ENCODE results near the gene SNN.

SNN gene

DNA sequence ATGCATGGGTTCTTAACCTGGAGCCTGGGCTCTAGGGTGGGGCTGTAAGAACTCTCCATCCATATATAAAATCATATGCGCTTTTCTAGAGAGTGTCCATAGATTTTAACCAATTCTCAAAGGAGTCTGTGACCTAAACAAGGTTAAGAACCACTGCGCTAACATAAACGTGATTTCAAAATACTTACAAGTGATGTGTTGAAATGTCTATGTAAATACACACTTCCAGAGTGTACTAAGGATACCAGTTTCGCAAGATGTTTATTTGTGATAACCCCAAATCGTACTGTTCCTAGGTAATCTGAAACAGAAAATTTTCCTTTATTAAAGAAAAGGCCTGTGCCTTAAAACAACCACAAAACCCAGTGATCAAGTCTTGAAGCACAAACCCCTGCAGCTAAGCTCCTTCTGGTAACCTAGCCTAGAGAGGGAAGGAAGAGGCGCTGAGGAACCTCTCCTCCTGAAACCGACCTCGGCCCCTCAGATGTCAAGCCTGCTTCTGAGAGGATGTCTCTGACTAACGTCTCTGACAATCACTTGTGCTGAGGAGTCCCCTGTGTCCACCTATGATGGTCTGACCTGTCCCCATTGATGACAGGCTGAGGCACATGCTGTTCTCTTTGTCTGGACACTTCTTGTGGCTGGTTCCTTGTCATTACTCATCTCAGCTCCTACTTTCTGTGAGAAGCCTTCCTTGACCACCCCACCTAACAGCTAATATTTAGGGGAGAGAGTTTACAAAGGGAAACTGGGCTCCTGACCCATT is 32.2 kb downstream of the SNN start:
- H3K36me3 ChIP-seq (ENCODE audit: insufficient read depth) = peaks cover 4% of the 10 kb centered on the region; the same call in 1 of the 2 replicates
- H3K79me2 ChIP-seq (ENCODE audit: insufficient read depth, low read depth) = peaks cover 74% of the 10 kb centered on the region
- H3K27ac ChIP-seq = no peak overlapping the region; the same call in 1 of the 2 replicates
- no peak overlapping the region for H3K4me2 ChIP-seq
- peaks cover 98% of the 10 kb centered on the region for H3K4me1 ChIP-seq (ENCODE audit: low read depth, poor library complexity, severe bottlenecking)
- H3K27me3 ChIP-seq (ENCODE audit: insufficient read depth, low read depth) = no peaks in the 10 kb centered on the region
- H3K4me3 ChIP-seq (IDR thresholded peaks at IDR 0.05; ENCODE audit: insufficient read depth, low read depth, low read length) = no peak overlapping the region
- H2AFZ ChIP-seq (ENCODE audit: low read depth) = no peak overlapping the region
- H3K9ac ChIP-seq = no peak overlapping the region
- TF ChIP-seq, protein P1, sequence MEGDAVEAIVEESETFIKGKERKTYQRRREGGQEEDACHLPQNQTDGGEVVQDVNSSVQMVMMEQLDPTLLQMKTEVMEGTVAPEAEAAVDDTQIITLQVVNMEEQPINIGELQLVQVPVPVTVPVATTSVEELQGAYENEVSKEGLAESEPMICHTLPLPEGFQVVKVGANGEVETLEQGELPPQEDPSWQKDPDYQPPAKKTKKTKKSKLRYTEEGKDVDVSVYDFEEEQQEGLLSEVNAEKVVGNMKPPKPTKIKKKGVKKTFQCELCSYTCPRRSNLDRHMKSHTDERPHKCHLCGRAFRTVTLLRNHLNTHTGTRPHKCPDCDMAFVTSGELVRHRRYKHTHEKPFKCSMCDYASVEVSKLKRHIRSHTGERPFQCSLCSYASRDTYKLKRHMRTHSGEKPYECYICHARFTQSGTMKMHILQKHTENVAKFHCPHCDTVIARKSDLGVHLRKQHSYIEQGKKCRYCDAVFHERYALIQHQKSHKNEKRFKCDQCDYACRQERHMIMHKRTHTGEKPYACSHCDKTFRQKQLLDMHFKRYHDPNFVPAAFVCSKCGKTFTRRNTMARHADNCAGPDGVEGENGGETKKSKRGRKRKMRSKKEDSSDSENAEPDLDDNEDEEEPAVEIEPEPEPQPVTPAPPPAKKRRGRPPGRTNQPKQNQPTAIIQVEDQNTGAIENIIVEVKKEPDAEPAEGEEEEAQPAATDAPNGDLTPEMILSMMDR (conservative IDR thresholded peaks at IDR 0.05; ENCODE audit: low read depth, low read length) = no peak
- no peaks in the 10 kb centered on the region for H4K20me1 ChIP-seq (ENCODE audit: insufficient read depth)

DNA sequence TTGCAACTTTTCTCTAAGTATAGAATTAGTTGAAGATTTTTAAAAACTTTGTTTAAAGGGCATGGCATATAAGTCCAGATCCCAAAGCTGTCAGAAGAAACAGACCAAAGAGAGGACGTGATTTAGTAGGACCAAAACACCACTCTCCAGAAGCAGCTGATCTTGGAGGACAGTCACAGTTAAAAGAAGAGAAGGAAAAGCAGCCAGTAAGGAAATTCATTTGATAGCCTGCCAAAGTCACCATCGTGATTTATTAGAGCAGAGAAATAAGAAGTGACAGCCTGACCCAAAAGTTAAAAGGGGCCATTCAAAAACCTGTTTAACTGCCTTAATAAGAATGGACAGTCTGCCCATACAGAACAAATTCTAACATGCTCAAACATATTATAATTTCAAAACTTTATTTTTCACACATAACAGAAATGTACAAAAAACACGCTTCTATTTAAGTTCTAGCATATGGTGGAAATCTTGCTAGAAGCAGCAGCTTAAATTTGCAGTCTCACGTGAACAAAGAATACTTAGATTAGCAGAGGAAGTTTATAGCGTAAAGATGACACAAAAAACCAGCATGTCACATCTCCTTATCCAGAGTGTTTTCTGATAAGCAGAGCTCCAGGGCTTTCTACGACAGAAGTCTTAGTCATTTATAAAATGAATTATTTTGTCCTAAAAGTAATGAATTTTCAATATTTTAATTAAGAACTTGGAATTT is 37.2 kb downstream of the SNN start:
- Histone ChIP-seq H3K4me2 (peak overlapping the region; percentile 70), H3K27me3 (ENCODE audit: insufficient read depth, low read depth) (no peaks in the 10 kb centered on the region), H3K36me3 (ENCODE audit: insufficient read depth) (no peaks in the 10 kb centered on the region; the same call in 1 of the 2 replicates), H3K27ac (peak overlapping the region; percentile 66), H2AFZ (ENCODE audit: low read depth) (no peak overlapping the region), H3K4me1 (ENCODE audit: low read depth, poor library complexity, severe bottlenecking) (peaks cover 93% of the 10 kb centered on the region), H3K4me3 (IDR thresholded peaks at IDR 0.05; ENCODE audit: insufficient read depth, low read depth, low read length) (no peak overlapping the region), H4K20me1 (ENCODE audit: insufficient read depth) (no peaks in the 10 kb centered on the region), H3K79me2 (ENCODE audit: insufficient read depth, low read depth) (peaks cover 55% of the 10 kb centered on the region; the same call in 1 of the 2 replicates), H3K9ac (peak overlapping the region; percentile 6; the same call in 1 of the 2 replicates)
- TF ChIP-seq, protein P1 (conservative IDR thresholded peaks at IDR 0.05; ENCODE audit: low read depth, low read length) = no peak

DNA sequence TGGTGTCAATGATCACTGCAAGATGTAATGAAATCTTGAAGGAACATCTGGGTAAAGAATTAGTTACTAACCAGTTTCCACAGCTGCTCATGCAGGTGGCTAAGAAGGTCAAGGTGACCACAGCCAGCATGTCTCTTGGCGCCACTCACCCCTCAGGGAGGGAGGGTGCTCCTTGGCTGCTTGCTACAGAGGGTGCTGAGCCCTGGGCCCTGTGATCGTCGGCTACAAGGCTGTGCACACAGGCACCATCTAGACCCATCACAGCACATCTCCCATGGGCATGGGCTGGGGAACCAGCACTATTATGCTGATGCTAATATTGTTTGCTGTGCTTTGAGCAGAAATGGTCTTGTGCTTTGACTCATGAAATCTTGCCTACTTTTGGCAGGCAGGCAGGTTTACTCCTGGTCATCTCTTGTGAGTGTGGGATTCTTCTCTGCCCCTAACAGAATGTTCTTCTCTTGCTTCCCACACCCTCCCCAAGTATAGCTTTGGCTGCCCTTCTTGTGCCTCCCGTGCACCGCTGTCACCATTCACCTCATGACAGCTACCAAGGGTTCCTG is 38.0 kb downstream of the SNN start:
- H3K4me1 ChIP-seq (ENCODE audit: low read depth, poor library complexity, severe bottlenecking) = peaks cover 90% of the 10 kb centered on the region
- H2AFZ ChIP-seq (ENCODE audit: low read depth) = no peak overlapping the region
- peaks cover 1% of the 10 kb centered on the region; the same call in 1 of the 2 replicates for H3K36me3 ChIP-seq (ENCODE audit: insufficient read depth)
- no peak overlapping the region for H3K4me3 ChIP-seq (IDR thresholded peaks at IDR 0.05; ENCODE audit: insufficient read depth, low read depth, low read length)
- no peaks in the 10 kb centered on the region for H3K27me3 ChIP-seq (ENCODE audit: insufficient read depth, low read depth)
- peak overlapping the region; percentile 66 for H3K27ac ChIP-seq
- H3K9ac ChIP-seq = peak overlapping the region; percentile 6; the same call in 1 of the 2 replicates
- TF ChIP-seq, protein P1 (conservative IDR thresholded peaks at IDR 0.05; ENCODE audit: low read depth, low read length) = no peak
- H3K79me2 ChIP-seq (ENCODE audit: insufficient read depth, low read depth) = peaks cover 49% of the 10 kb centered on the region; the same call in 1 of the 2 replicates
- H3K4me2 ChIP-seq = peak overlapping the region; percentile 70
- no peaks in the 10 kb centered on the region for H4K20me1 ChIP-seq (ENCODE audit: insufficient read depth)

DNA sequence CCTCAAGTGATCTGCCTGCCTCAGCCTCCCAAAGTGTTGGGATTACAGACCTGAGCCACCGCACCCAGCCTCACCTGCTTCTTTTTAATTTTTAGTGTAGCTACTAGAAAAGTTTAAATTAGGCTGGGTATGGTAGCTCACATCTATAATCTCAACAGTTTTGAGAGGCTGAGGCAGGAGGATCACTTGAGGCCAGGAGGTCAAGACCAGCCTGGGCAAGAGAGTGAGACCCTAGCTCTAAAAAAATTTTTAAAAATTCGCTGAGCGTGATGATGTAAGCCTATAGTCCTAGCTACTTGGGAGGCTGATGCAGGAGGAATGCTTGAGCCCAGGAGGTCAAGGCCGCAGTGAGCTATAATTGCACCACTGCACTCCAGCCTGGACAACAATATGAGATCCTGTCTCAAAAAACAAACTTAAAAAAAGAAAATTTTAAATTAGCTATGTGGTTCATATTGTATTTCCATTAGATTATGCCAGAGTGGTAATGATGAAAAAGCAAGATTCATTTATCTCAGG is 39.5 kb downstream of the SNN start:
- TF ChIP-seq, protein P1 (conservative IDR thresholded peaks at IDR 0.05; ENCODE audit: low read depth, low read length) = no peak
- Histone ChIP-seq H3K9ac (no peak overlapping the region), H3K79me2 (ENCODE audit: insufficient read depth, low read depth) (peaks cover 40% of the 10 kb centered on the region; the same call in 1 of the 2 replicates)

More for the DNA sequence above, 39.5 kb downstream of the SNN start:
- Histone ChIP-seq H3K4me1 (ENCODE audit: low read depth, poor library complexity, severe bottlenecking) (peaks cover 78% of the 10 kb centered on the region), H2AFZ (ENCODE audit: low read depth) (no peak overlapping the region), H4K20me1 (ENCODE audit: insufficient read depth) (no peaks in the 10 kb centered on the region), H3K4me3 (IDR thresholded peaks at IDR 0.05; ENCODE audit: insufficient read depth, low read depth, low read length) (no peak overlapping the region), H3K4me2 (peak overlapping the region; percentile 70; the same call in 1 of the 2 replicates), H3K36me3 (ENCODE audit: insufficient read depth) (peaks cover 6% of the 10 kb centered on the region; the same call in 1 of the 2 replicates), H3K27me3 (ENCODE audit: insufficient read depth, low read depth) (no peaks in the 10 kb centered on the region), H3K27ac (peak overlapping the region; percentile 66)

Data from KMS-11 (cell line).